ENCODE data around the gene TP53I11. TPM values are rescaled to one million over a fixed set of nuclear protein-coding genes. Genes with fewer than 3 reads are reported as not detected.
A peak's percentile ranks its signal among the peaks of the same experiment; 100 is the strongest.

Gene TP53I11
- total and polyA plus RNA-seq, 9 of the 15 experiments (the other 6 are each of a cell fraction or from before 2014, with no cell fraction given), result 0.14 to 2.5 (median 1.2) TPM; not detected in 2

DNA sequence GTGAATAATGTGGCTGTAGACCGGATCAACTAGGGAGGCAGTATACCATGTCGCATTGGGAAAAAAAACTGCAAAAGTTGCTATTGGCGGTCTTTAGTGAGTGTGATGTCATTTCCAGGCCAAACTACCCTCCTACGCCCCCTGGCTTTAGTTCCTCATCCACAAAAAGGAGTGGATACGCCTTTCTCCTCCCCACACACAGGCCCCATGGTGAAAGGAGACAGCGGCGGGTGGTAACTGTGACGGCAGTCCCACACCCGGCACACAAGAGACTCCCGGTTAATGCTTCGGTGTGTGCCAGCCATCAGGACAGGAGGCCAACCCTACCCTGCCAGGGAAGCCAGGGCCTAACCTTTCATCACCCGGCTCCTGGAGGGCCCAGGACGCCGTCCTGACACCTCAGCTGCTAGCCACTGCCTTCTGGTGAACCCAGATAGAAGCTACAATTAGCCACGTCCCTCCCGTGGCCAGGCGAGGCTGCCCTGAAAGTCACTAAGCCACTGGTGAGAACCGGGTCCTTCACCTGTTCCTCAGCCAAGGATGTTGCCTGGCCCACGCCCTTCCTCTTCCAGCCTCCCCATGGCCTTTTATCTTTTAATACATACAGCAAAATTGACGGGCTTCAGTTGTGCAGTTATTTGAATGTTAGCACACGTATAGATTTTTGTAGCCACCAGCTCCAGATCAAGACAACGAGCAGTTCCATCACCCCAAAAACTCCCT, 10.8 kb downstream of the TP53I11 start (continued):
- peak; percentile 81 for TF ChIP-seq JUND (IDR thresholded peaks at IDR 0.05; ENCODE audit: borderline replicate concordance, low read depth, low read length)
- peak; percentile 65; the same call in 1 of the 3 replicates for TF ChIP-seq JUND (tag; IDR thresholded peaks at IDR 0.05; ENCODE audit: borderline replicate concordance, low read depth, low read length)
- TF ChIP-seq KDM5B (IDR thresholded peaks at IDR 0.05; ENCODE audit: insufficient replicate concordance, low read depth, low read length), result no peak
- TF ChIP-seq ZNF551 (CRISPR knock-in tag; IDR thresholded peaks at IDR 0.05), result no peak
- no peak for TF ChIP-seq STAT5A (IDR thresholded peaks at IDR 0.05; ENCODE audit: borderline replicate concordance, low read length)
- no peak for TF ChIP-seq ZFX (CRISPR knock-in tag; IDR thresholded peaks at IDR 0.05)
- TF ChIP-seq ATF7 (IDR thresholded peaks at IDR 0.05), result peak; percentile 92
- TF ChIP-seq SP2 (IDR thresholded peaks at IDR 0.05; ENCODE audit: extremely low read depth, low read depth, low read length, poor library complexity, severe bottlenecking), result no peak
- TF ChIP-seq ZNF830 (CRISPR knock-in tag; IDR thresholded peaks at IDR 0.05), result no peak
- 0 out of 4 replicates have a peak, but pooled peaks of 1 of the 2 experiments have one; percentile 32 for TF ChIP-seq TEAD1 (CRISPR knock-in tag; IDR thresholded peaks at IDR 0.05)
- no peak for TF ChIP-seq CEBPB (tag; IDR thresholded peaks at IDR 0.05)
- 0 out of 2 replicates have a peak, but pooled peaks have one; percentile 20 for TF ChIP-seq GABPA (tag; conservative IDR thresholded peaks at IDR 0.05; ENCODE audit: low read depth)

Data from K562 (cell line).